Cardiac muscle cell (in vitro differentiated cells and primary cell): ENCODE results near the gene SBNO1. TPM values are rescaled to one million over a fixed set of nuclear protein-coding genes. Genes with fewer than 3 reads are reported as not detected.

Source experiments
- DNase-seq, 2 donors: peaks; one replicate each; pipeline versions ENCODE4 v3.0.0 to v3.0.0-alpha.2; 2010 to 2017; ENCODE audit warnings: low read depth in 1 of 2, low spot score in 1 of 2
- H3K27ac ChIP-seq: fragments of 200-600 bp; sonication (generic); 2 replicates; pipeline ENCODE4 v1.5.1; 2016
- H3K27me3 ChIP-seq: fragments of 200-600 bp; sonication (generic); 2 replicates; pipeline ENCODE4 v1.6.0; 2016; ENCODE audit warnings: control low read depth
- H3K36me3 ChIP-seq: fragments of 200-600 bp; sonication (generic); 2 replicates; pipeline ENCODE4 v1.5.1; 2016; ENCODE audit warnings: control low read depth
- H3K4me1 ChIP-seq: fragments of 200-600 bp; sonication (generic); 2 replicates; pipeline ENCODE4 v1.8.1; 2017; ENCODE audit warnings: low read depth, mild to moderate bottlenecking, mixed run types
- H3K4me3 ChIP-seq: fragments of 200-600 bp; sonication (generic); 2 replicates; pipeline ENCODE4 v1.5.1; 2016; ENCODE audit warnings: mild to moderate bottlenecking
- H3K9me3 ChIP-seq: fragments of 200-600 bp; sonication (generic); 2 replicates; pipeline ENCODE4 v1.5.1; 2017; ENCODE audit warnings: low read depth, mild to moderate bottlenecking, control low read depth
- polyA plus RNA-seq: library from polyadenylated mRNA; unstranded; fragments of >200 nt; fragmentation: Nextera tagmentation; extraction: Ambion mirVana; gene quantifications from 2 replicates; pipeline ENCODE4 v1.2.1, GENCODE V29; 2016
- total RNA-seq: library from RNA; depleted of rRNA; stranded (reverse); fragments of >200 nt; gene quantifications from 2 replicates; pipeline ENCODE4 v1.2.3, GENCODE V29; 2016
- TF ChIP-seq, protein P1 (sequence below): IDR thresholded peaks from 2 replicates; pipeline ENCODE4 v1.5.1; 2012; ENCODE audit warnings: low read depth, mild to moderate bottlenecking, low read length

SBNO1 gene
- total and polyA plus RNA-seq, 2 experiments from 2014 or later: 10.4 to 17.7 TPM

DNA sequence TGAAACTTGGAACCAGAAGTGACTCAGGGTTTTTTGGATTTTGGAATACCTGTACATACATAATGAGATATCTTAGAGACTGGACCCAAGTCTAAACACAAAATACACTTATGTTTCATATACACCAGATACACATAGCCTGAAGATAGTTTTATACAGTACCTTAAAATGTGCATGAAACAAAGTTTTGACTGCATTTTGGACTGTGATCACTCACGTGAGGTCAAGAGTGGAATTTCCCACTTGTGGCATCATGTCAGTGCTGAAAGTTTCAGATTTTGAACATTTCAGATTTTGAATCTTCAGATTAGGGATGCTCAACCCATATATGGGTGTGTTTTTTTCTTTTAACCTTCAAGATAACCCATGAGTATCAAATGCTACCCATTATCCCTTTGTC is 6.6 kb downstream of the SBNO1 start:
- no peak for DNase-seq
- Histone ChIP-seq H3K27ac (no peak overlapping the region), H3K4me3 (no peak overlapping the region), H3K36me3 (no peaks in the 10 kb centered on the region), H3K27me3 (no peaks in the 10 kb centered on the region), H3K9me3 (no peaks in the 10 kb centered on the region), H3K4me1 (peaks cover 3% of the 10 kb centered on the region)
- TF ChIP-seq, protein P1, sequence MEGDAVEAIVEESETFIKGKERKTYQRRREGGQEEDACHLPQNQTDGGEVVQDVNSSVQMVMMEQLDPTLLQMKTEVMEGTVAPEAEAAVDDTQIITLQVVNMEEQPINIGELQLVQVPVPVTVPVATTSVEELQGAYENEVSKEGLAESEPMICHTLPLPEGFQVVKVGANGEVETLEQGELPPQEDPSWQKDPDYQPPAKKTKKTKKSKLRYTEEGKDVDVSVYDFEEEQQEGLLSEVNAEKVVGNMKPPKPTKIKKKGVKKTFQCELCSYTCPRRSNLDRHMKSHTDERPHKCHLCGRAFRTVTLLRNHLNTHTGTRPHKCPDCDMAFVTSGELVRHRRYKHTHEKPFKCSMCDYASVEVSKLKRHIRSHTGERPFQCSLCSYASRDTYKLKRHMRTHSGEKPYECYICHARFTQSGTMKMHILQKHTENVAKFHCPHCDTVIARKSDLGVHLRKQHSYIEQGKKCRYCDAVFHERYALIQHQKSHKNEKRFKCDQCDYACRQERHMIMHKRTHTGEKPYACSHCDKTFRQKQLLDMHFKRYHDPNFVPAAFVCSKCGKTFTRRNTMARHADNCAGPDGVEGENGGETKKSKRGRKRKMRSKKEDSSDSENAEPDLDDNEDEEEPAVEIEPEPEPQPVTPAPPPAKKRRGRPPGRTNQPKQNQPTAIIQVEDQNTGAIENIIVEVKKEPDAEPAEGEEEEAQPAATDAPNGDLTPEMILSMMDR: no peak

DNA sequence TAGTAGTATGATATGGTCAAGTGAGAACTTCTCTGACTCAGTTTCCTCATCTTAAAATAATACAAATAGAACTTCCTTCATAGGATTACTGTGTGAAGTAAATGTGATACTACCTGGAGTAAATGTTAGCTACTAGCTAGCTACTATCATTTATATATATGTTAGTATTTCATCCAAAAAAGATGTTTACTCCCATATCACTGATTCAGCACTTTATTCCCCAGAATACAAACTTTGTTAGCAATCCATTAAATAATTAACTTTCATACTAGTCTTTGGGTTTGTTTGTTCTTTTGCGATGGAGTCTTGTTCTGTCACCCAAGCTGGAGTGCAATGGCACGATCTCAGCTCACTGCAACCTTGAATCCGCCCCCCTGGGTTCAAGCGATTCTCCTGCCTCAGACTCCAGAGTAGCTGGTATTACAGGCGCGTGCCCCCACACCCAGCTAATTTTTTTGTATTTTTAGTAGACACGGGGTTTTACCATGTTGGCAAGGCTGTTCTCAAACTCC is 8.4 kb downstream of the SBNO1 start:
- DNase-seq: no peak
- H3K4me3 ChIP-seq: no peak overlapping the region
- no peaks in the 10 kb centered on the region for H3K36me3 ChIP-seq
- TF ChIP-seq, protein P1: no peak
- no peaks in the 10 kb centered on the region for H3K9me3 ChIP-seq
- no peaks in the 10 kb centered on the region for H3K27me3 ChIP-seq
- H3K4me1 ChIP-seq: no peaks in the 10 kb centered on the region
- peak overlapping the region; percentile 38 for H3K27ac ChIP-seq

DNA sequence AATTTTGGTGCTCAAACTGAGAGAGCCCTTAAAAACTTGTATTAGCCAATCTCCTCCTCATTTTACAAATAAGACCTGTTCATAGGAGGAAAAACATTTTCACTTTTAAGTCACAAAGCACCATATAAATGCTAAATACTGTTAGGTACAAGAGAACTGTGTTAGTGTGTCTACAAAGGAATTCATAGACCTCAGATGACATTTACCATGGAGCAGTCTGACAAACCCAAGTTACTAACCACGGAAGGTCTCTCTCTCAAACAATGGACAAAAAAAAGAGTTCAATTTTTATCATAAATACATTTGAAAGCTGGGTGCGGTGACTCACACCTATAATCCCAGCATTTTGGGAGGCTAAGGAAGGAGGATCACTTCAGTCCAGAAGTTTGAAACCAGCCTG is 10.0 kb downstream of the SBNO1 start:
- TF ChIP-seq, protein P1: no peak
- no peaks in the 10 kb centered on the region for H3K9me3 ChIP-seq
- no peak overlapping the region for H3K27ac ChIP-seq
- no peak for DNase-seq
- H3K27me3 ChIP-seq: no peaks in the 10 kb centered on the region
- H3K4me1 ChIP-seq: no peaks in the 10 kb centered on the region
- H3K36me3 ChIP-seq: no peaks in the 10 kb centered on the region
- no peak overlapping the region for H3K4me3 ChIP-seq

DNA sequence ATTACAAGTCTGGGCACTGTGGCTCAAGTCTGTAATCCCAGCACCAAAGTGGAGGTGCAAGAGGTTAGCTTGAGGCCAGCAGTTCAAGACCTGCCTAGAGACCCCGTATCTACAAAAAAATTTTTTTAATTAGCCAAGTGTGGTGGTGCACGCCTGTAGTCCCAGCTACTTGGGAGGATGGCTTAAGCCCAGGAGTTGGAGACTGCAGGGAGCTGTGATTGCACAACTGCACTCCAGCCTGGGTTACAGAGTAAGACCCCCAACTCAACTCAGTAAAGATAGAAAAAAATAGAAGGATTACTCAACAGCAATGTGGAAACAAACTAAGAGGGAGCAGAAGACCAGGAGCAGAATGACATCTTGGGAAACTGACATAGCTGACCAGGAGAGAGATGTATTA is 13.3 kb downstream of the SBNO1 start:
- H3K9me3 ChIP-seq: no peaks in the 10 kb centered on the region
- DNase-seq: no peak
- no peak overlapping the region for H3K27ac ChIP-seq
- H3K4me3 ChIP-seq: no peak overlapping the region
- no peaks in the 10 kb centered on the region for H3K27me3 ChIP-seq
- TF ChIP-seq, protein P1: no peak
- no peaks in the 10 kb centered on the region for H3K4me1 ChIP-seq
- peaks cover 11% of the 10 kb centered on the region for H3K36me3 ChIP-seq

DNA sequence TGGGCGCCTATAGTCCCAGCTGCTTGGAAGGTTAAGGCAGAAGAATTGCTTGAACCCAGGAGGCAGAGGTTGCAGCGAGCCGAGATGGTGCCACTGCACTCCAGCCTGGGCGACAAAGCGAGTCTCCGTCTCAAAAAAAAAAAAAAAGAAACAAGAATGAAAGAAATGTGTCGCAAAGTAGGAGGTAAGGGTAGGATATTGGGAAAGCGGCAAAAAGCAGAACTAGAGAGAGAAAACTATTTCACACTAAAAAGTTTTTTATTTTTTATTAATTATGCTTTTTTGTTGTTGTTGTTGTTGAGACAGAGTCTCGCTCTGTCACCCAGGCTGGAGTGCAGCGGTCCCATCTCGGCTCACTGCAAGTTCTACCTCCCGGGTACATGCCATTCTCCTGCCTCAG is 17.7 kb downstream of the SBNO1 start:
- H3K27me3 ChIP-seq: no peaks in the 10 kb centered on the region
- no peaks in the 10 kb centered on the region for H3K4me1 ChIP-seq
- H3K36me3 ChIP-seq: peaks cover 26% of the 10 kb centered on the region
- no peak for DNase-seq
- H3K27ac ChIP-seq: no peak overlapping the region
- H3K9me3 ChIP-seq: no peaks in the 10 kb centered on the region
- H3K4me3 ChIP-seq: no peak overlapping the region
- TF ChIP-seq, protein P1: no peak

DNA sequence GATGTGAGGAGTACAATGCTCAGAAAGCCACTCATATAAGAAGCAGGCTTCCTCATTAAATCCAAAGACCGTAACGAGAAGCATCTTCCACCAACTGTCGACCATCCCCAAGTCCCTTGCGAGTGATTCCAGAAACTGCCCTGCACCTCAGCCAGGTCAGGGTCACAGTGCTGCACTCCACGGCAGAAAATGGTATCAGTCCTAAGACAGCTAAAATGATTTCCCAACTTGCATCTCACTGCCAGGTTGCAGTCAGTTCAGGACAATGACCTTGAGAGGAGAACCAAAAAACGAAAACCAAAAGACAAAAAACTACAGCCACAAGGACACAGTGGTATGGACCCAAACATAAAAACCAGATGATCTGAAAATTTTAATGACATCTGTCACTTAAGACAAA is 20.6 kb downstream of the SBNO1 start:
- no peak overlapping the region for H3K4me3 ChIP-seq
- DNase-seq: no peak
- H3K36me3 ChIP-seq: peaks cover 36% of the 10 kb centered on the region
- H3K9me3 ChIP-seq: no peaks in the 10 kb centered on the region
- TF ChIP-seq, protein P1: no peak
- no peaks in the 10 kb centered on the region for H3K27me3 ChIP-seq
- H3K4me1 ChIP-seq: no peaks in the 10 kb centered on the region
- peak overlapping the region; percentile 52 for H3K27ac ChIP-seq
